ACHN (cell line): ENCODE data around the gene ROPN1B.

Source experiments
- DNase-seq: peaks from one replicate; pipeline ENCODE4 v3.0.0-alpha.2; 2015
- in situ Hi-C: cut with HindIII; loops from 2 replicates; pipeline ENCODE4 v1.10.0; 2017; ENCODE audit warnings: low sequenced_read_pairs, low pct_ligation_motif_present, low pct_unique_long_range_greater_than_20kb

The ROPN1B gene

GRCh38 chr3:126022741-126023359, 53.9 kb downstream of the ROPN1B start:
- no peak for DNase-seq
- in situ Hi-C loops = no loop called here

- DNase-seq = no peak
- in situ Hi-C loops = no loop called here
Measured at GRCh38 chr3:126023390-126023789, 54.4 kb downstream of the ROPN1B start.

- in situ Hi-C loops = no loop called here
- DNase-seq = no peak
Measured at GRCh38 chr3:126024049-126024854, 55.3 kb downstream of the ROPN1B start.

GRCh38 chr3:126025116-126025729, 56.2 kb downstream of the ROPN1B start:
- in situ Hi-C loops = no loop called here
- DNase-seq = no peak

GRCh38 chr3:126025862-126026261, 56.9 kb downstream of the ROPN1B start:
- DNase-seq = no peak
- in situ Hi-C loops = no loop called here

- DNase-seq = no peak
- in situ Hi-C loops = no loop called here
Measured at GRCh38 chr3:126026277-126026751, 57.3 kb downstream of the ROPN1B start.

- in situ Hi-C loops = no loop called here
- no peak for DNase-seq
Measured at GRCh38 chr3:126026761-126027160, 57.8 kb downstream of the ROPN1B start.

GRCh38 chr3:126028096-126028495, 59.1 kb downstream of the ROPN1B start:
- no peak for DNase-seq
- in situ Hi-C loops = no loop called here

GRCh38 chr3:126029241-126029640, 60.3 kb downstream of the ROPN1B start:
- in situ Hi-C loops = no loop called here
- no peak for DNase-seq

GRCh38 chr3:126030455-126030854, 61.5 kb downstream of the ROPN1B start:
- in situ Hi-C loops = no loop called here
- no peak for DNase-seq

- in situ Hi-C loops = no loop called here
- no peak for DNase-seq
Measured at GRCh38 chr3:126031981-126032471, 63.0 kb downstream of the ROPN1B start.
